ENCODE results near the gene KIF3C.

KIF3C gene

DNA sequence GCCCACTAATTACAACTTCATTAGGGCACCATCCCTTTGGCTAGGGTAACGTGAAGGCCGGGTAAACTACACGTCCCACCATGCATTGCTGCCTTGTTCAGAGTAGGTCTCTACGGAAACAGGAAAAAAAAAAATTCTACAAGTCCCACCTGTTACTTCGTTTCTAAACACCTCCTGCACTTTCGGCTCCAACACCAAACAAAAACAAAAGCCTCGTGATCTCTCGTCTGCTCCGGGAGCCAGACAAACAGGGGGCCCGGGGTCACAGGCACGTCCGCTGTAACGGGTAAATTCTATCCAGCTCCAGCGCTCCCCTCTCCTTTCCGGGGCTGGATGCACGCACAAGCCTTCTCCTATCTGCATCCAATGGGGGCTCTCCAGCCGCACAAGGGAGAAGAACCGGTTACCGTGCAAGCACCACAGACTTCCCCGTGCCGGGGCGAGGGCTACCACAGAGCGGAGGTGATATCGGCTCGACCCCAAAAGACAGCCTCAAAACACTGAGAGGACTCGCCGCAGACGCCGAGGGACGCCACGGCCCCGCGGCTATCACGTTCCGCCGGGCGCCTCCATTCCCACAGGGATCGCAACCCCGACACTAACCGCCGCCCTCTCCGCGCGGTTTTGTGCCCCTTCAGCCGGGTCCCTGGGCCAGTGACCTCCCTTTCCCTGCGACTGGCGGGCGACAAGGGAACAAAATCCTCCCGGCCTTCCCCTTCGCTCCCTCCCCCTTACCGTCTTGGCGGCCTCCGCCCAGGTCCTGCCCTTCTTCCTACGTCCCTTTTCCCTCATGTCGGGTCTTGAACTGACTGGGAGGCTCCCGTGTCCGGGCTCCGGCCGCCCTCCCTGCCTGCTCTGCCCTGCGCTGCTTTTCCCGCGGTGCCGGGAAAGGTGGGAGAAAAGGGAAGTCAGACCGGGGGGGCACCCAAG lies 104.6 kb downstream of the KIF3C start (continued):
- TF ChIP-seq ZNF302 (tag by site-specific recombination; IDR thresholded peaks at IDR 0.05; ENCODE audit: low read depth) (no peak), ZFHX2 (tag by site-specific recombination; conservative IDR thresholded peaks at IDR 0.05) (no peak), ZNF518A (tag by site-specific recombination; conservative IDR thresholded peaks at IDR 0.05; ENCODE audit: low read depth) (no peak), ZNF600 (tag by site-specific recombination; IDR thresholded peaks at IDR 0.05) (peak; percentile 50; the same call in 1 of the 2 replicates), HOXD13 (CRISPR knock-in tag; IDR thresholded peaks at IDR 0.05; ENCODE audit: borderline replicate concordance) (0 out of 2 replicates have a peak, but pooled peaks have one; percentile 50), ZNF394 (tag by site-specific recombination; IDR thresholded peaks at IDR 0.05; ENCODE audit: borderline replicate concordance) (no peak), ZNF843 (tag by site-specific recombination; IDR thresholded peaks at IDR 0.05) (0 out of 2 replicates have a peak, but pooled peaks have one; percentile 13), SCRT2 (tag by site-specific recombination; IDR thresholded peaks at IDR 0.05) (peak; percentile 100), ZNF324 (tag by site-specific recombination; IDR thresholded peaks at IDR 0.05) (no peak), ZNF621 (tag by site-specific recombination; IDR thresholded peaks at IDR 0.05) (no peak), ZNF521 (tag by site-specific recombination; IDR thresholded peaks at IDR 0.05) (no peak), ZNF707 (tag by site-specific recombination; IDR thresholded peaks at IDR 0.05) (no peak), ZNF175 (tag by site-specific recombination; IDR thresholded peaks at IDR 0.05) (no peak), ZNF530 (tag by site-specific recombination; IDR thresholded peaks at IDR 0.05; ENCODE audit: low read depth) (no peak), HOXC10 (CRISPR knock-in tag; IDR thresholded peaks at IDR 0.05) (no peak), ZNF48 (tag by site-specific recombination; IDR thresholded peaks at IDR 0.05) (no peak), ZNF16 (tag by site-specific recombination; IDR thresholded peaks at IDR 0.05; ENCODE audit: low read depth) (no peak), AEBP2 (tag by site-specific recombination; IDR thresholded peaks at IDR 0.05; ENCODE audit: borderline replicate concordance) (no peak), IKZF3 (tag by site-specific recombination; IDR thresholded peaks at IDR 0.05) (peak; percentile 21; the same call in 1 of the 2 replicates), ZNF112 (tag by site-specific recombination; IDR thresholded peaks at IDR 0.05) (no peak), SP2 (tag by site-specific recombination; IDR thresholded peaks at IDR 0.05) (peak; percentile 22), ZIC2 (tag by site-specific recombination; IDR thresholded peaks at IDR 0.05) (no peak), ZNF664 (tag by site-specific recombination; IDR thresholded peaks at IDR 0.05) (no peak), YY1 (tag by site-specific recombination; IDR thresholded peaks at IDR 0.05) (peak; percentile 55; the same call in 1 of the 2 replicates), ZNF777 (tag by site-specific recombination; IDR thresholded peaks at IDR 0.05; ENCODE audit: borderline replicate concordance) (peak; percentile 30; the same call in 1 of the 2 replicates), ZNF366 (tag by site-specific recombination; conservative IDR thresholded peaks at IDR 0.05) (0 out of 2 replicates have a peak, but pooled peaks have one; percentile 22), EGR2 (tag by site-specific recombination; IDR thresholded peaks at IDR 0.05; ENCODE audit: low read depth) (no peak), ZBTB48 (tag by site-specific recombination; IDR thresholded peaks at IDR 0.05) (peak; percentile 70), ZXDB (tag by site-specific recombination; IDR thresholded peaks at IDR 0.05) (no peak), ZNF580 (tag by site-specific recombination; IDR thresholded peaks at IDR 0.05) (no peak; the same call in 1 of the 2 replicates), BCL11B (tag by site-specific recombination; IDR thresholded peaks at IDR 0.05; ENCODE audit: low read depth) (peak; percentile 21; the same call in 1 of the 2 replicates), ZNF549 (tag by site-specific recombination; IDR thresholded peaks at IDR 0.05) (no peak)
- TF ChIP-seq, protein P1, sequence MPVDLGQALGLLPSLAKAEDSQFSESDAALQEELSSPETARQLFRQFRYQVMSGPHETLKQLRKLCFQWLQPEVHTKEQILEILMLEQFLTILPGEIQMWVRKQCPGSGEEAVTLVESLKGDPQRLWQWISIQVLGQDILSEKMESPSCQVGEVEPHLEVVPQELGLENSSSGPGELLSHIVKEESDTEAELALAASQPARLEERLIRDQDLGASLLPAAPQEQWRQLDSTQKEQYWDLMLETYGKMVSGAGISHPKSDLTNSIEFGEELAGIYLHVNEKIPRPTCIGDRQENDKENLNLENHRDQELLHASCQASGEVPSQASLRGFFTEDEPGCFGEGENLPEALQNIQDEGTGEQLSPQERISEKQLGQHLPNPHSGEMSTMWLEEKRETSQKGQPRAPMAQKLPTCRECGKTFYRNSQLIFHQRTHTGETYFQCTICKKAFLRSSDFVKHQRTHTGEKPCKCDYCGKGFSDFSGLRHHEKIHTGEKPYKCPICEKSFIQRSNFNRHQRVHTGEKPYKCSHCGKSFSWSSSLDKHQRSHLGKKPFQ (tag by site-specific recombination; IDR thresholded peaks at IDR 0.05) = no peak

Measured in HEK293 (cell line).